ENCODE data around the gene PPARGC1A.
A peak's percentile ranks its signal among the peaks of the same experiment; 100 is the strongest.

The PPARGC1A gene

GRCh38 chr4:23932186-23932585, 42.3 kb upstream of the PPARGC1A start:
- DNase-seq (ENCODE audit: low read depth), result no peak
- H3K4me3 ChIP-seq (ENCODE audit: control insufficient read depth, low read depth, low read length), result no peak overlapping the region
- no peak for TF ChIP-seq CTCF (conservative IDR thresholded peaks at IDR 0.05; ENCODE audit: control insufficient read depth, insufficient read depth, low read depth, low read length)

- no peak for DNase-seq (ENCODE audit: low read depth)
- no peak for TF ChIP-seq CTCF (conservative IDR thresholded peaks at IDR 0.05; ENCODE audit: control insufficient read depth, insufficient read depth, low read depth, low read length)
- H3K4me3 ChIP-seq (ENCODE audit: control insufficient read depth, low read depth, low read length), result no peak overlapping the region
Measured at GRCh38 chr4:23931489-23931830, 41.6 kb upstream of the PPARGC1A start.

- peak; percentile 32 for DNase-seq (ENCODE audit: low read depth)
- no peak overlapping the region for H3K4me3 ChIP-seq (ENCODE audit: control insufficient read depth, low read depth, low read length)
- no peak for TF ChIP-seq CTCF (conservative IDR thresholded peaks at IDR 0.05; ENCODE audit: control insufficient read depth, insufficient read depth, low read depth, low read length)
Measured at GRCh38 chr4:23930750-23931488, 41.1 kb upstream of the PPARGC1A start.

- TF ChIP-seq CTCF (conservative IDR thresholded peaks at IDR 0.05; ENCODE audit: control insufficient read depth, insufficient read depth, low read depth, low read length), result no peak
- H3K4me3 ChIP-seq (ENCODE audit: control insufficient read depth, low read depth, low read length), result no peak overlapping the region
- DNase-seq (ENCODE audit: low read depth), result no peak
Measured at GRCh38 chr4:23929248-23929647, 39.4 kb upstream of the PPARGC1A start.

- no peak for TF ChIP-seq CTCF (conservative IDR thresholded peaks at IDR 0.05; ENCODE audit: control insufficient read depth, insufficient read depth, low read depth, low read length)
- no peak for DNase-seq (ENCODE audit: low read depth)
- no peak overlapping the region for H3K4me3 ChIP-seq (ENCODE audit: control insufficient read depth, low read depth, low read length)
Measured at GRCh38 chr4:23924556-23924955, 34.7 kb upstream of the PPARGC1A start.

GRCh38 chr4:23923840-23924239, 34.0 kb upstream of the PPARGC1A start:
- H3K4me3 ChIP-seq (ENCODE audit: control insufficient read depth, low read depth, low read length), result no peak overlapping the region
- no peak for TF ChIP-seq CTCF (conservative IDR thresholded peaks at IDR 0.05; ENCODE audit: control insufficient read depth, insufficient read depth, low read depth, low read length)
- no peak for DNase-seq (ENCODE audit: low read depth)

GRCh38 chr4:23923141-23923540, 33.3 kb upstream of the PPARGC1A start:
- TF ChIP-seq CTCF (conservative IDR thresholded peaks at IDR 0.05; ENCODE audit: control insufficient read depth, insufficient read depth, low read depth, low read length), result no peak
- no peak for DNase-seq (ENCODE audit: low read depth)
- H3K4me3 ChIP-seq (ENCODE audit: control insufficient read depth, low read depth, low read length), result no peak overlapping the region
